Kidney (tissue), 14 donors: ENCODE data around the gene SEC24D. TPM values are rescaled to one million over a fixed set of nuclear protein-coding genes. Genes with fewer than 3 reads are reported as not detected.

ENCODE experiments used
- DNase-seq, 5 donors: peaks; one replicate each; pipeline ENCODE4 v3.0.0-alpha.2; 2013 to 2020
- FAIRE-seq: peaks from 2 replicates; lab custom pipeline; 2012; peaks lifted over from hg19 to GRCh38; lab: Jason Lieb, UNC
- H3K27ac ChIP-seq, 2 donors: one replicate each; pipeline ENCODE4 v1.7.0; 2013; ENCODE audit warnings: low read depth in 2 of 2, low read length in 2 of 2, inconsistent platforms in 1 of 2
- H3K27me3 ChIP-seq: one replicate; pipeline ENCODE4 v1.7.1; 2013; ENCODE audit warnings: low read length, inconsistent platforms; ENCODE audit not compliant: control insufficient read depth, insufficient read depth
- H3K36me3 ChIP-seq, 3 donors: one replicate each; pipeline versions ENCODE4 v1.7.0 to v1.7.1; 2013; ENCODE audit warnings: low read length in 3 of 3, control low read depth in 1 of 3, inconsistent platforms in 1 of 3; ENCODE audit not compliant: insufficient read depth in 3 of 3, control insufficient read depth in 2 of 3
- H3K4me1 ChIP-seq, 3 donors: one replicate each; pipeline versions ENCODE4 v1.7.0 to v1.7.1; 2013; ENCODE audit warnings: low read length in 3 of 3, inconsistent platforms in 1 of 3, low read depth in 1 of 3; ENCODE audit not compliant: control insufficient read depth in 2 of 3, insufficient read depth in 2 of 3
- H3K4me3 ChIP-seq, 3 donors: one replicate each; pipeline versions ENCODE4 v1.7.0 to v1.8.1; 2013; ENCODE audit warnings: low read length in 3 of 3, control low read depth in 1 of 3, inconsistent platforms in 1 of 3
- H3K9ac ChIP-seq, 3 donors: one replicate each; pipeline versions ENCODE4 v1.7.0 to v1.7.1; 2013; ENCODE audit warnings: low read length in 3 of 3, control low read depth in 1 of 3, inconsistent platforms in 1 of 3
- H3K9me3 ChIP-seq, 3 donors: one replicate each; pipeline versions ENCODE4 v1.7.0 to v1.7.1; 2013; ENCODE audit warnings: low read length in 3 of 3, control low read depth in 1 of 3, inconsistent platforms in 1 of 3; ENCODE audit not compliant: control insufficient read depth in 2 of 3, insufficient read depth in 1 of 3
- CTCF ChIP-seq: IDR thresholded peaks from 3 replicates; pipeline ENCODE4 v1.5.1; 2012; ENCODE audit warnings: mild to moderate bottlenecking, moderate library complexity, borderline replicate concordance; ENCODE audit not compliant: insufficient read depth; ENCODE audit errors: extremely low read depth
- intact Hi-C: fragments of 100-400 bp; cut with DNase I; formaldehyde crosslinking; loops from one replicate; pipeline ENCODE4 v1.11.1; 2022
- polyA plus RNA-seq: library from polyadenylated mRNA; stranded (reverse); fragments of 350-450 nt; fragmentation: Illumina TruSeq; extraction: RNeasy Lipid Tissue Mini Kit (QIAGEN cat#74804); gene quantifications from one replicate; pipeline ENCODE4 v1.2.3, GENCODE V29; 2014; ENCODE audit warnings: low read depth, low replicate concordance; ENCODE audit not compliant: insufficient read depth
- total RNA-seq: library from RNA; stranded (reverse); fragmentation: NEBNext Ultra II Directional; extraction: Animal tissue kit (Norgen Biotek cat#: 25700); gene quantifications from one replicate; pipeline ENCODE4 v1.2.1, GENCODE V29; 2021
- donor health status: control.
- donor health status: control.
- donor health status: control.
- donor health status: control.
- donor health status: control.
- donor health status: DM: yes; HTN: yes; CAD: no.
- donor health status: Normal renal cell carcinoma (clear cell type).

Gene SEC24D
- total and polyA plus RNA-seq, 2 donors from 2014 or later: 5.9 to 45.4 TPM

- FAIRE-seq (peak; percentile 25), DNase-seq (no peak)
- no peak overlapping the region for H3K4me3 ChIP-seq
- TF ChIP-seq CTCF: no peak
- H3K9me3 ChIP-seq: no peaks in the 10 kb centered on the region
- H3K27ac ChIP-seq: peak overlapping the region in 1 of 2 donors; percentile 77
- intact Hi-C loops: no loop called here
- H3K4me1 ChIP-seq: peaks cover 4 to 15% (median 8%) of the 10 kb centered on the region in 3 donors
- peaks cover 0 to 2% (median 0%) of the 10 kb centered on the region in 3 donors for H3K36me3 ChIP-seq
- no peaks in the 10 kb centered on the region for H3K27me3 ChIP-seq
- no peak overlapping the region for H3K9ac ChIP-seq
Measured at GRCh38 chr4:118755438-118756226, 80.3 kb downstream of the SEC24D start.

GRCh38 chr4:118754890-118755289 is 81.0 kb downstream of the SEC24D start:
- Histone ChIP-seq H3K4me1 (peaks cover 4 to 15% (median 8%) of the 10 kb centered on the region in 3 donors), H3K9me3 (no peaks in the 10 kb centered on the region), H3K27ac (peak overlapping the region in 1 of 2 donors; percentile 61), H3K36me3 (peaks cover 0 to 2% (median 0%) of the 10 kb centered on the region in 3 donors), H3K9ac (no peak overlapping the region), H3K27me3 (no peaks in the 10 kb centered on the region), H3K4me3 (no peak overlapping the region)
- DNase-seq: no peak
- FAIRE-seq: no peak
- intact Hi-C loops: no loop called here
- TF ChIP-seq CTCF: no peak

GRCh38 chr4:118753685-118754084 is 82.2 kb downstream of the SEC24D start:
- Histone ChIP-seq H3K4me3 (no peak overlapping the region), H3K36me3 (peaks cover 0 to 2% (median 0%) of the 10 kb centered on the region in 3 donors), H3K9me3 (no peaks in the 10 kb centered on the region), H3K4me1 (peaks cover 4 to 15% (median 8%) of the 10 kb centered on the region in 3 donors), H3K9ac (no peak overlapping the region), H3K27me3 (no peaks in the 10 kb centered on the region), H3K27ac (no peak overlapping the region)
- TF ChIP-seq CTCF: no peak
- no peak for FAIRE-seq
- intact Hi-C loops: no loop called here
- no peak for DNase-seq
